K562 (cell line): ENCODE data around the gene AGPAT1. TPM values are rescaled to one million over a fixed set of nuclear protein-coding genes. Genes with fewer than 3 reads are reported as not detected.

Source experiments
- ARID2 ChIP-seq: fragments of 450-650 bp; IDR thresholded peaks from 2 replicates; pipeline ENCODE4 v1.6.1; 2017; ENCODE audit warnings: antibody characterized with exemption, mild to moderate bottlenecking
- BRF2 ChIP-seq: IDR thresholded peaks from 3 replicates; pipeline ENCODE4 v1.6.1; 2011; ENCODE audit warnings: borderline replicate concordance, mild to moderate bottlenecking; ENCODE audit not compliant: insufficient read length, insufficient read depth
- CREB3L1 ChIP-seq: fragments of 450-650 bp; IDR thresholded peaks from 2 replicates; pipeline ENCODE4 v1.6.1; 2014; ENCODE audit warnings: low read depth, mild to moderate bottlenecking, moderate library complexity, borderline replicate concordance
- CREBBP ChIP-seq: IDR thresholded peaks from one replicate; pipeline ENCODE4 v1.6.1; 2012; ENCODE audit warnings: low read depth, mild to moderate bottlenecking, control low read depth, inconsistent platforms, low read length
- DIDO1 ChIP-seq: fragments of 450-650 bp; IDR thresholded peaks from 2 replicates; pipeline ENCODE4 v1.6.1; 2016; ENCODE audit warnings: low read depth, missing biosample characterization, missing genetic modification characterization
- E2F1 ChIP-seq: sonication (generic); formaldehyde crosslinking; IDR thresholded peaks from 2 replicates; pipeline ENCODE4 v1.8.1; 2023; ENCODE audit warnings: mild to moderate bottlenecking, missing genetic modification reagents, moderate library complexity
- GABPB2 ChIP-seq: fragments of 250-450 bp; sonication (Bioruptor Pico); conservative IDR thresholded peaks from 2 replicates; pipeline ENCODE4 v1.5.1; 2021; ENCODE audit warnings: mild to moderate bottlenecking
- GATA2 ChIP-seq: sonication (generic); formaldehyde crosslinking; IDR thresholded peaks from 2 replicates; pipeline ENCODE4 v1.4.0; 2020; ENCODE audit warnings: mild to moderate bottlenecking, missing genetic modification reagents
- KAT8 ChIP-seq: fragments of 450-650 bp; IDR thresholded peaks from 2 replicates; pipeline ENCODE4 v1.6.1; 2016; ENCODE audit warnings: low read depth, mild to moderate bottlenecking
- KDM1A ChIP-seq, 2 experiments: fragments of 450-650 bp; IDR thresholded peaks; 2 replicates each; pipeline ENCODE4 v1.6.1; 2016; ENCODE audit warnings: mild to moderate bottlenecking in 2 of 2
- MAZ ChIP-seq, 2 experiments: fragments of 450-650 bp in 1 of 2; sonication (generic) in 1 of 2; formaldehyde crosslinking; IDR thresholded peaks in 1 of 2; conservative IDR thresholded peaks in 1 of 2; 2 replicates each; pipeline versions ENCODE4 v1.4.0 to v1.5.0; 2020; ENCODE audit warnings: mild to moderate bottlenecking in 1 of 2, missing genetic modification reagents in 1 of 2
- MCM7 ChIP-seq, 2 experiments: fragments of 450-650 bp; IDR thresholded peaks; 2 replicates each; pipeline ENCODE4 v1.6.1; 2016 to 2018
- MNT ChIP-seq, 2 experiments: fragments of 450-650 bp; conservative IDR thresholded peaks; 2 replicates each; pipeline ENCODE4 v1.6.1; 2017; ENCODE audit warnings: mild to moderate bottlenecking in 2 of 2, moderate library complexity in 2 of 2
- NCOA6 ChIP-seq: fragments of 450-650 bp; IDR thresholded peaks from 2 replicates; pipeline ENCODE4 v1.6.1; 2017; ENCODE audit warnings: mild to moderate bottlenecking
- RUNX1 ChIP-seq: sonication (generic); IDR thresholded peaks from 2 replicates; pipeline ENCODE4 v1.6.1; 2016; ENCODE audit warnings: antibody characterized with exemption, low read depth
- SAP30 ChIP-seq: fragments of 200-600 bp; sonication (generic); IDR thresholded peaks from 2 replicates; pipeline ENCODE4 v1.6.1; 2012; ENCODE audit warnings: borderline replicate concordance, low read depth, mild to moderate bottlenecking, moderate library complexity, low read length, control low read depth, inconsistent platforms; ENCODE audit not compliant: insufficient read depth, poor library complexity, severe bottlenecking
- SMARCC2 ChIP-seq: fragments of 450-650 bp; IDR thresholded peaks from 2 replicates; pipeline ENCODE4 v1.6.1; 2017; ENCODE audit warnings: antibody characterized with exemption, moderate library complexity, mild to moderate bottlenecking, low read depth
- TAF15 ChIP-seq: fragments of 200-400 bp; formaldehyde crosslinking; IDR thresholded peaks from 2 replicates; pipeline ENCODE4 v1.6.1; 2017; ENCODE audit warnings: mild to moderate bottlenecking, low read depth, low read length, moderate library complexity
- ZNF384 ChIP-seq: IDR thresholded peaks from 2 replicates; pipeline ENCODE4 v1.6.1; 2012; ENCODE audit warnings: low read depth, low read length, improper control_type of control experiment
- ZNF655 ChIP-seq: fragments of 250-450 bp; sonication (Bioruptor Pico); IDR thresholded peaks from 2 replicates; pipeline ENCODE4 v1.5.0; 2021
- ZNF707 ChIP-seq: fragments of 250-450 bp; sonication (Bioruptor Pico); conservative IDR thresholded peaks from 2 replicates; pipeline ENCODE4 v1.8.0; 2022; ENCODE audit warnings: inconsistent platforms, mild to moderate bottlenecking, moderate library complexity
- ZNF778 ChIP-seq: fragments of 450-650 bp; formaldehyde crosslinking; IDR thresholded peaks from 2 replicates; pipeline ENCODE4 v1.4.0; 2020; ENCODE audit warnings: mild to moderate bottlenecking, moderate library complexity
- polyA plus RNA-seq, 8 experiments: library from polyadenylated mRNA; depleted of rRNA in 4 of 8; stranded (reverse) in 5 of 8; unstranded in 3 of 8; fragments of >200 nt; fragmentation: Nextera tagmentation in 2 of 8; fragmentation: Illumina TruSeq in 1 of 8; extraction: Ambion mirVana in 2 of 8; extraction: Trizol in 1 of 8; gene quantifications; 2 replicates each; pipeline versions ENCODE4 v1.2.1 to v1.2.3, GENCODE V29; 2011 to 2014; ENCODE audit warnings: inconsistent platforms in 1 of 8, missing spikeins in 1 of 8
- total RNA-seq, 7 experiments: library from RNA; depleted of rRNA in 6 of 7; stranded (reverse); fragments of >200 nt in 6 of 7; fragmentation: Illumina TruSeq in 2 of 7; extraction: Trizol in 2 of 7; gene quantifications; 2 replicates each; pipeline versions ENCODE4 v1.2.1 to v1.2.3, GENCODE V29; 2011 to 2021; ENCODE audit warnings: low replicate concordance in 1 of 7

The AGPAT1 gene
- total and polyA plus RNA-seq, 9 of the 15 experiments (the other 6 are each of a cell fraction or from before 2014, with no cell fraction given), result 37.9 to 176 (median 69.4) TPM

- TF ChIP-seq MNT (conservative IDR thresholded peaks at IDR 0.05), result peak in 1 of 2 experiments; percentile 96; a peak in 3 of 4 replicates
- no peak for TF ChIP-seq SAP30
- TF ChIP-seq GATA2 (CRISPR knock-in tag), result no peak
- TF ChIP-seq ZNF384, result peak; percentile 9; the same call in 1 of the 2 replicates
- no peak for TF ChIP-seq TAF15
- peak; percentile 74; the same call in 1 of the 2 replicates for TF ChIP-seq CREB3L1
- no peak for TF ChIP-seq ZNF655 (CRISPR knock-in tag)
- no peak for TF ChIP-seq ARID2
- TF ChIP-seq MAZ (CRISPR knock-in tag; conservative IDR thresholded peaks at IDR 0.05 in 1 of 2, IDR thresholded peaks at IDR 0.05 in 1 of 2), result peak; percentile 11 to 95; a peak in 3 of 4 replicates
- TF ChIP-seq GABPB2 (CRISPR knock-in tag), result no peak; the same call in 1 of the 2 replicates
- peak; percentile 97 for TF ChIP-seq E2F1 (CRISPR knock-in tag)
- no peak for TF ChIP-seq SMARCC2
- TF ChIP-seq MCM7 (IDR thresholded peaks at IDR 0.05), result no peak
- no peak for TF ChIP-seq ZNF707 (CRISPR knock-in tag)
- TF ChIP-seq DIDO1, result no peak
- no peak for TF ChIP-seq CREBBP
- no peak for TF ChIP-seq BRF2
- TF ChIP-seq ZNF778 (CRISPR knock-in tag), result no peak
- no peak for TF ChIP-seq RUNX1
- TF ChIP-seq KAT8, result no peak
- no peak for TF ChIP-seq NCOA6
- no peak for TF ChIP-seq KDM1A (IDR thresholded peaks at IDR 0.05)
Observed at GRCh38 chr6:32195902-32196681, 20.2 kb upstream of the AGPAT1 start (continued).
